ENCODE data around the gene COL4A2. TPM values are rescaled to one million over a fixed set of nuclear protein-coding genes. Genes with fewer than 3 reads are reported as not detected.
A peak's percentile ranks its signal among the peaks of the same experiment; 100 is the strongest.

The COL4A2 gene
- total RNA-seq, 2 experiments from 2014 or later: not detected

- no peak overlapping the region for H3K4me3 Mint-ChIP-seq
- H3K27ac Mint-ChIP-seq: no peak overlapping the region
- no peaks in the 10 kb centered on the region for H3K36me3 Mint-ChIP-seq
- peaks cover 8% of the 10 kb centered on the region for H3K27me3 Mint-ChIP-seq
- no peak for ATAC-seq
- no peaks in the 10 kb centered on the region for H3K4me1 Mint-ChIP-seq
- H3K9me3 Mint-ChIP-seq (ENCODE audit: low read depth): no peaks in the 10 kb centered on the region
- CTCF ChIA-PET: no interaction called here
- DNase-seq: peak; percentile 1
Observed at GRCh38 chr13:110266431-110266809, 40.7 kb upstream of the COL4A2 start.

DNA sequence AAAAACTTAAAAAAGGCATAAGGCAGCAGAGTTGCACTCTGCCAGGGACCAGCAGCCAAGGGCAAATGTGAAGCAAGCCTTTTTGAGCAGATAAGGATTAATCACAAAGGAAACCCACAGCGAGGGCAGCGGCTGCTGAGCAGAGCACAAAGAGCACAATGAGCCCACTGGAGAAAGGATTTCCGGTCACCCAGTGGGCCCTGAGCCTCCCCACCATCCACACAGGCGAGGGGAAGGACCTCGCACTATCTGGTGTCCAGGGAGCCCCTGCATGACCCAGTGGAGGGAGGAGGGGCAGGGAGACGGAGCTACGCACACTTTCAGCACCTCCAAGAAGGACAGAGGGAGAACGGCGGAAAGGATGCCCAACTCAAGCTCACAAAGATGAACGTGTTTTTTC lies 40.1 kb upstream of the COL4A2 start:
- Mint-ChIP-seq H3K27ac (no peak overlapping the region), H3K4me1 (no peaks in the 10 kb centered on the region), H3K27me3 (peaks cover 8% of the 10 kb centered on the region), H3K4me3 (no peak overlapping the region), H3K36me3 (no peaks in the 10 kb centered on the region), H3K9me3 (ENCODE audit: low read depth) (no peaks in the 10 kb centered on the region)
- no peak for ATAC-seq
- peak; percentile 25 for DNase-seq
- CTCF ChIA-PET: no interaction called here

DNA sequence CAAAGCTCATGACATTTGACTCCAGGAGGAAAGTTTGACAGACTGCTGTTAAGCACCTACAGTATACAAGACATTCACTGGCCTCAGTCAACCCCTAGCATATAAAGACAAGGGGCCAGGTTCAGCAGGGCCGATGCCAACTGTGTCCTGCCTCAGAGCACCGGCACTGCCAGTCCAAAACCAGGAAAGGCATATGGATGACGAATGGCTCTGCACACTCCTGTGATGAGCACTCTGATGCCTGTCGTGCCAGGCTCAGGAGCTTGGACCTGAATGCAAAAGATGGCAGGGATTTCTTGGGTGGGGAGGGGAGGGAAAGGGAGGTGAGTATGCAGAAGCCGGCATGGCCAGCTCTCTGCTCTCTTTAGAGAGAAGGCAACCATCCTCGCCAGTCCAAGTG lies 39.0 kb upstream of the COL4A2 start:
- no peaks in the 10 kb centered on the region for H3K9me3 Mint-ChIP-seq (ENCODE audit: low read depth)
- no peaks in the 10 kb centered on the region for H3K4me1 Mint-ChIP-seq
- peak; percentile 23 for DNase-seq
- no peaks in the 10 kb centered on the region for H3K36me3 Mint-ChIP-seq
- ATAC-seq: no peak
- CTCF ChIA-PET: no interaction called here
- H3K27me3 Mint-ChIP-seq: peaks cover 8% of the 10 kb centered on the region
- no peak overlapping the region for H3K27ac Mint-ChIP-seq
- no peak overlapping the region for H3K4me3 Mint-ChIP-seq

- ATAC-seq: no peak
- Mint-ChIP-seq H3K9me3 (ENCODE audit: low read depth) (no peaks in the 10 kb centered on the region), H3K27ac (no peak overlapping the region), H3K36me3 (no peaks in the 10 kb centered on the region), H3K27me3 (peaks cover 8% of the 10 kb centered on the region), H3K4me1 (no peaks in the 10 kb centered on the region), H3K4me3 (no peak overlapping the region)
- DNase-seq: peak; percentile 23
- CTCF ChIA-PET: no interaction called here
Observed at GRCh38 chr13:110268576-110269185, 38.4 kb upstream of the COL4A2 start.

DNA sequence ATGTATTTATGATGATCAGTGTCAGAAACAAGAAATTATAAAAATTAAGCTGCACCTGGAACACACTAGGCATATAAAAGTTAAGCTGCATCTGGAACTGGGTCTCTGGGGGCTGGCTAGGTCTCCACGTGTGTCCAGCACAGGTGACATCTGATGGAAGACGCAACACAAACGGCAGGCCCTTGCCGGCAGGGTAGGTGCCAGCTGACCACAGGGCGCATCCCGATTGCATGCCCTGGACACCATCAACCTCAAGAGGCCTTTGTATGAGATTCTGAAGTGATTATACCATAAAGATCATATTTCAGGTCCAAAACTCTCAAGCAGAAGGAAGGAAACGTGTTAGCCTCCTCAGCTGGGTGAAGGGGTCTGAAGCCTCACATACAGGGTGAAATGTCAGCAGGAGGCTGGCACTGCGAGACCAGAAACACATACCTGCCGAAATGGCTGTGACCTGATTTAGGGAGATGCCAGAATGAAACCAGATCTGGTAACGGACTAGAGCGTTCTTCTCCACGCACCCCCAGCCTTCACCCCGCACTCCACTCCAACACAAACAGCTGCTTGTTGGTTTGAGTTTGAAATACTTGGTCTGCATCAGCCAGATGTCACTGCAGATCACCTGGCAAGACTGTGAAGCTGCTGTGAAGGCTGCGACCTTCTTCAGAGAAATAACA lies 37.4 kb upstream of the COL4A2 start:
- H3K9me3 Mint-ChIP-seq (ENCODE audit: low read depth): no peaks in the 10 kb centered on the region
- peaks cover 8% of the 10 kb centered on the region for H3K27me3 Mint-ChIP-seq
- CTCF ChIA-PET: no interaction called here
- no peaks in the 10 kb centered on the region for H3K4me1 Mint-ChIP-seq
- H3K36me3 Mint-ChIP-seq: no peaks in the 10 kb centered on the region
- H3K4me3 Mint-ChIP-seq: no peak overlapping the region
- ATAC-seq: no peak
- H3K27ac Mint-ChIP-seq: no peak overlapping the region
- DNase-seq: peak; percentile 18

DNA sequence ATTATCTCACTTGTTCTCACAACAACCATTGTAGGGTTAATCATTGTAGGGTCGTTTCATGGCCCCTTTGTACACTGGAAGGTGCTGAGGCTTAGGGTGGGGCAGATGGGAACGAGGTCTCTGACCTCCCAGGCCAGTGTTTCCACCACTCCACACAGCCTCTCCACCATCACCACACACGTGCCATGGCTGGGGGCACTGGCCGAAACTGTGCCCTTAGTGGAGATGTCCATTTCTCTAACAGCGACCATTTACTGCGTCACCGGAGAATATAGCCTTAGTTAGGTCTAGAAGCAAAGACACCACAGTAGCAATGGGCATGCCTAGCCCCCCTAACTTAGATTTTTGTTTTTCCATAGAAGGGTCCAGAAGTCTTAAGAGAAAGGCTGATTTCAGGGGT lies 36.6 kb upstream of the COL4A2 start:
- H3K36me3 Mint-ChIP-seq: no peaks in the 10 kb centered on the region
- DNase-seq (peak; percentile 2), ATAC-seq (no peak)
- no peaks in the 10 kb centered on the region for H3K9me3 Mint-ChIP-seq (ENCODE audit: low read depth)
- H3K27ac Mint-ChIP-seq: no peak overlapping the region
- no peak overlapping the region for H3K4me3 Mint-ChIP-seq
- H3K4me1 Mint-ChIP-seq: no peaks in the 10 kb centered on the region
- peaks cover 8% of the 10 kb centered on the region for H3K27me3 Mint-ChIP-seq
- CTCF ChIA-PET: no interaction called here

GRCh38 chr13:110271313-110271712 lies 35.8 kb upstream of the COL4A2 start:
- DNase-seq (no peak), ATAC-seq (no peak)
- CTCF ChIA-PET: interaction anchor here (0.8 kb wide), 1 partner anchor 49 kb away, joined by 3 read pairs; no protein-coding TSS in a partner anchor
- no peak overlapping the region for H3K27ac Mint-ChIP-seq
- no peaks in the 10 kb centered on the region for H3K36me3 Mint-ChIP-seq
- no peaks in the 10 kb centered on the region for H3K4me1 Mint-ChIP-seq
- H3K9me3 Mint-ChIP-seq (ENCODE audit: low read depth): no peaks in the 10 kb centered on the region
- H3K27me3 Mint-ChIP-seq: peaks cover 4% of the 10 kb centered on the region
- H3K4me3 Mint-ChIP-seq: no peak overlapping the region

- peaks cover 4% of the 10 kb centered on the region for H3K27me3 Mint-ChIP-seq
- H3K36me3 Mint-ChIP-seq: no peaks in the 10 kb centered on the region
- CTCF ChIA-PET: no interaction called here
- no peak overlapping the region for H3K4me3 Mint-ChIP-seq
- ATAC-seq (no peak), DNase-seq (no peak)
- H3K27ac Mint-ChIP-seq: no peak overlapping the region
- no peaks in the 10 kb centered on the region for H3K4me1 Mint-ChIP-seq
- no peaks in the 10 kb centered on the region for H3K9me3 Mint-ChIP-seq (ENCODE audit: low read depth)
Observed at GRCh38 chr13:110272227-110272626, 34.9 kb upstream of the COL4A2 start.

DNA sequence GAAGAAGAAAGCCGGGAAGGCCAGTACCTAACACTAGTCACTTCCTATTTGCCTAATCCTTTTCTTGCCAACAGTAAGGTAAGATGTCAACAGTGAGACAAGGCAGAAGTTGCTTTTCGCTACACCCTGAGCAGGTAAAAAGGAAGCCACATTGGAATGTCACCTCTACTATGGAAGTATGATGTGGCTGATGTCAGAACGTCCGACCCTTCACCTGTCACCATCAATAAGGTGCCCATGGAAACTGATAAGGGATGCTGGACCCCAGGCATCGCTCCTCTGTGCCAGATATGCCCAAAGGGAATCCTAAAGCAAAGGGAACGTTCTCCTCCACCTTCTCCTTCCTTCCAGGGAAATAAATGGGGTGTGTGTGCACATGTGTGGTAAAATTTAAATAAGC lies 34.4 kb upstream of the COL4A2 start:
- Mint-ChIP-seq H3K27me3 (peaks cover 2% of the 10 kb centered on the region), H3K9me3 (ENCODE audit: low read depth) (no peaks in the 10 kb centered on the region), H3K4me3 (no peak overlapping the region), H3K27ac (no peak overlapping the region), H3K4me1 (no peaks in the 10 kb centered on the region), H3K36me3 (no peaks in the 10 kb centered on the region)
- ATAC-seq (no peak), DNase-seq (peak; percentile 15)
- CTCF ChIA-PET: no interaction called here

GRCh38 chr13:110273254-110273653 lies 33.8 kb upstream of the COL4A2 start:
- Mint-ChIP-seq H3K36me3 (no peaks in the 10 kb centered on the region), H3K4me1 (no peaks in the 10 kb centered on the region), H3K27me3 (peaks cover 2% of the 10 kb centered on the region), H3K27ac (no peak overlapping the region), H3K9me3 (ENCODE audit: low read depth) (no peaks in the 10 kb centered on the region), H3K4me3 (no peak overlapping the region)
- CTCF ChIA-PET: no interaction called here
- DNase-seq (peak; percentile 0), ATAC-seq (no peak)

- DNase-seq: peak; percentile 16
- H3K36me3 Mint-ChIP-seq: no peaks in the 10 kb centered on the region
- CTCF ChIA-PET: no interaction called here
- no peak overlapping the region for H3K27ac Mint-ChIP-seq
- H3K4me1 Mint-ChIP-seq: no peaks in the 10 kb centered on the region
- no peaks in the 10 kb centered on the region for H3K9me3 Mint-ChIP-seq (ENCODE audit: low read depth)
- H3K4me3 Mint-ChIP-seq: no peak overlapping the region
- H3K27me3 Mint-ChIP-seq: peaks cover 4% of the 10 kb centered on the region
- no peak for ATAC-seq
Observed at GRCh38 chr13:110274687-110275086, 32.4 kb upstream of the COL4A2 start.

DNA sequence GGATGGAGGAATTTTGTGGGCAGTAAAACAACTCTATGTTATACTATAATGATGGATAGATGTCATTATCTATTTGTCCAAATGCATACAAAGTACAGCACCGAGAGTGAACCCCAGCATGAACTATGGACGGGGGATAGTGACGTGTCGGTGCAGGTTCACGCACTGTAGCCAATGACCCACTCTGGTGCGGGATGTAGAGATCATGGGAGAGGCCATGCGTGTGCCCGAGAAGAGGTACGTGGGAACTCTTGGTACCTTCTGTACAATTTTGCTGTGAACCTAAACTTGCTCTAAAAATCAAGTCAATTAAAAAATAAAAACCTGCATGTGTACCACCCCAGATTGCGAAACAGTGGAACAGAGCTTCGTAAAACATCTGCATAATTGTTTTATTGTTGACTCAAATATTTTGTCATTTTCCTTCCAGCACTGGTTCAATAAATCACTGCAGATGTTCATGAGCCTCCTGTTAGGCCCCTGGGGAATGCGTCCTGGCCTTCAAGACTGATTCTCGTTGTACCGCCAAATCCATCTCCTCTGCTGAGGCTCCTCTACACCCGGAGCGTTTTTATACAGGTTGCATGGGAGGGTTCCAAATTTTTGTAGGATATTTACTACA lies 31.0 kb upstream of the COL4A2 start:
- ATAC-seq (no peak), DNase-seq (peak; percentile 26)
- Mint-ChIP-seq H3K9me3 (ENCODE audit: low read depth) (no peaks in the 10 kb centered on the region), H3K36me3 (no peaks in the 10 kb centered on the region), H3K27me3 (peaks cover 7% of the 10 kb centered on the region), H3K27ac (no peak overlapping the region), H3K4me1 (peaks cover 3% of the 10 kb centered on the region), H3K4me3 (no peak overlapping the region)
- CTCF ChIA-PET: no interaction called here

DNA sequence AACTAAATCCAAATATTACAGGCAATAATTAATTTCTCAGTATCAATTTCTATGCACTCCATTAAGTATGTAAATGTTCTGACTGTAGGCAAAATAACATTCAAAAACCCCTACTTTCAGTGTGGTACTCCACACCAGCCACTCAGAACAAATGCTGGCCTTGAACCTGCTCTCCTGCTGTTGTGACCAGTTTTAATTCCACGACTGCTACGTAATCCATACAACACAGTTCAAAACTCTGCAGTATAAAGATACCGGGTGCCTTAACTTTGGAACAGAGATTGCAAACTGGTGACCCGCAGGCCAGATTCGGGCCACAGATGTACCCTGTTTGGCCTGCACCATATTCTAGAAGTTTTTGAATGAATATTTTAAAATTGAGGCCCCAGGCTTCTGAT lies 30.5 kb upstream of the COL4A2 start:
- CTCF ChIA-PET: no interaction called here
- no peak overlapping the region for H3K27ac Mint-ChIP-seq
- H3K4me3 Mint-ChIP-seq: no peak overlapping the region
- DNase-seq (no peak), ATAC-seq (no peak)
- peaks cover 7% of the 10 kb centered on the region for H3K27me3 Mint-ChIP-seq
- no peaks in the 10 kb centered on the region for H3K36me3 Mint-ChIP-seq
- H3K9me3 Mint-ChIP-seq (ENCODE audit: low read depth): no peaks in the 10 kb centered on the region
- H3K4me1 Mint-ChIP-seq: peaks cover 3% of the 10 kb centered on the region

- H3K36me3 Mint-ChIP-seq: no peaks in the 10 kb centered on the region
- CTCF ChIA-PET: no interaction called here
- H3K9me3 Mint-ChIP-seq (ENCODE audit: low read depth): no peaks in the 10 kb centered on the region
- H3K4me1 Mint-ChIP-seq: peaks cover 3% of the 10 kb centered on the region
- ATAC-seq (no peak), DNase-seq (peak; percentile 19)
- H3K4me3 Mint-ChIP-seq: no peak overlapping the region
- no peak overlapping the region for H3K27ac Mint-ChIP-seq
- H3K27me3 Mint-ChIP-seq: peaks cover 7% of the 10 kb centered on the region
Observed at GRCh38 chr13:110277357-110277975, 29.6 kb upstream of the COL4A2 start.

Measured in activated CD8-positive, alpha-beta memory T cell treated with anti-CD3 and anti-CD28 coated beads, Interleukin-2, amount 10 ng/mL, durations not matched to agents 7 days and 5 days (primary cell).